Measurements from ENCODE around the gene TASOR2.

The TASOR2 gene, protein sequence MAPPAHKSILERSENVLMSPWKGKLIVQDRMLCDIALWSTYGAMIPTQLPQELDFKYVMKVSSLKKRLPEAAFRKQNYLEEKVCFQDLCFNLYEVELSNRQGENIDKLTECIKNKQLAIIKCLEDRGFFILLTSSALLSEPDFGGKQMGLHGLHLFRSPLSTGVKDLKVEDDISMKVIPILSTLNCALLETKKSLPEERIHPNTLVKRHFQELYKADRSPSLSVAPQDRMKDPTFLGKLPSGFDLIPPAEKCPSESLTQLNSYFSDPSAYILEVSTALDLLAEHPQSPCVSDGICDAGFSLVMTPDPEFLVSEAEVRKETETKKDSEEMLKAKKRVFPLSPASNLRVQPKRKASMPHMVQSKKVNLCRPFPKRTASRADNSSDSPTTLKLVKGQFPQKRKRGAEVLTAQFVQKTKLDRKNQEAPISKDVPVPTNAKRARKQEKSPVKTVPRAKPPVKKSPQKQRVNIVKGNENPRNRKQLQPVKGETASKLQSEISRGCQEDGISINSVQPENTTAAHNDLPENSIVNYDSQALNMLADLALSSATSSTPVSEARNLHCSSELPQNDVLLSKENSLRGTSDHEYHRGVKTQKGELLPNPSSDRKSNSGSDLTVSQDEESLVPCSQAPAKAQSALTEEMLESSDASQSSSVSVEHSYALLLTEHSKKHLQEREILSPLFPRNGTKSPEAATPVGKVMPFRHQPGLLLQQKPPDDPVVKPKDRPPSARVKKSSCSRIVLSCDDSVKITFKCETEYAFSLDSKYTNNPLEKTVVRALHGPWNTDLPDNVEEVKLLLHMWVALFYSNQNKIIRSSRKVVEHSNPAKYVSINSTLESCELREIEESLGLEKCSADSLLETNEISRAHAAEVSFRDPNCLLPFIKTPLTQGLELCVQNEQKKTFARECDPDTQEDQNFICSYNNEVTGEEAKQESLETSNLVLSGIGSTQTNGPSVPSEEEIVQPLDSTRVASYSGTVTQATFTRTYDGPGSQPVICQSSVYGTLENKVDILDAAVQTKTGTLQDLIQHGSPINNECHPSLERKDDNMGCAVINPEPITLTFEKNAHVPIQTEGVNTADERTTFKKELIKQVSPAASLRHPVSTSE (N-terminal part only)

DNA sequence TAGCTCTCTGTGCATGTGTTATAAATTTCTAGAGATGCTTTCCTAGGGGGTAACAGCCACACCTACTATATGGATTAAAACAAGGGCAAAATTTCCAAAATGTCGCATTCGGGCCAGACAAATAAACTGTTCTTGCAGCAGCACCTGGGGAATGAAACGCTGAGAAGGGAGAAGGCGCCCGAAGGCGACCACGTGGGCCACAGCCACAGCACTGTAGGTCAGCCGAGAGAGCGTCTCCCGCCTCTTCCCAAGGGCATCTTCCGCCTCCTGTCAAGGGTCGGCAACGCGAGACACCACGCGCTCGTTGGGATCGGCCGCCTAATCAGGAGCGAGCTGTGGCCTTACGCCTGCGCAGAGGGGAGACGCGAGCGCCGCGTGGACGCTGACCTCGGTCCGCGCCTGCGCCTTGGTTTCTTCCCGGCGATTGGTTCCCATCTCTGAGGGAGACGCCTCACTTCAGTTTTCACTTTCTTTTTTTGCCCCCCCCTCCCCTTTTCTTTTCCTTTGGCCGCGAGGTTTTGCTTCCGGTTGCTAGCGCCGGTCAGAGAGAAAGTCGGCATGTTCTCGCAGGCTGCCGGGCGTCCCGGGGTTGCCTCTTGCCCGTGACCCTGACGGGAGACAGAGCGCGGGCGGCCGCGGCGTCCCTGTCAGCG lies at the start of gene TASOR2:
Gene TASOR2 (plus strand): TSS at position 521 of the 653 bp plus-strand sequence. CDS start 35,805 bp downstream, outside the sequence.
- TF ChIP-seq, protein P1, sequence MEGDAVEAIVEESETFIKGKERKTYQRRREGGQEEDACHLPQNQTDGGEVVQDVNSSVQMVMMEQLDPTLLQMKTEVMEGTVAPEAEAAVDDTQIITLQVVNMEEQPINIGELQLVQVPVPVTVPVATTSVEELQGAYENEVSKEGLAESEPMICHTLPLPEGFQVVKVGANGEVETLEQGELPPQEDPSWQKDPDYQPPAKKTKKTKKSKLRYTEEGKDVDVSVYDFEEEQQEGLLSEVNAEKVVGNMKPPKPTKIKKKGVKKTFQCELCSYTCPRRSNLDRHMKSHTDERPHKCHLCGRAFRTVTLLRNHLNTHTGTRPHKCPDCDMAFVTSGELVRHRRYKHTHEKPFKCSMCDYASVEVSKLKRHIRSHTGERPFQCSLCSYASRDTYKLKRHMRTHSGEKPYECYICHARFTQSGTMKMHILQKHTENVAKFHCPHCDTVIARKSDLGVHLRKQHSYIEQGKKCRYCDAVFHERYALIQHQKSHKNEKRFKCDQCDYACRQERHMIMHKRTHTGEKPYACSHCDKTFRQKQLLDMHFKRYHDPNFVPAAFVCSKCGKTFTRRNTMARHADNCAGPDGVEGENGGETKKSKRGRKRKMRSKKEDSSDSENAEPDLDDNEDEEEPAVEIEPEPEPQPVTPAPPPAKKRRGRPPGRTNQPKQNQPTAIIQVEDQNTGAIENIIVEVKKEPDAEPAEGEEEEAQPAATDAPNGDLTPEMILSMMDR (IDR thresholded peaks at IDR 0.05; ENCODE audit: extremely low read depth, missing control alignments), result no peak
- DNase-seq (ENCODE audit: low spot score), result peak; percentile 96

DNA sequence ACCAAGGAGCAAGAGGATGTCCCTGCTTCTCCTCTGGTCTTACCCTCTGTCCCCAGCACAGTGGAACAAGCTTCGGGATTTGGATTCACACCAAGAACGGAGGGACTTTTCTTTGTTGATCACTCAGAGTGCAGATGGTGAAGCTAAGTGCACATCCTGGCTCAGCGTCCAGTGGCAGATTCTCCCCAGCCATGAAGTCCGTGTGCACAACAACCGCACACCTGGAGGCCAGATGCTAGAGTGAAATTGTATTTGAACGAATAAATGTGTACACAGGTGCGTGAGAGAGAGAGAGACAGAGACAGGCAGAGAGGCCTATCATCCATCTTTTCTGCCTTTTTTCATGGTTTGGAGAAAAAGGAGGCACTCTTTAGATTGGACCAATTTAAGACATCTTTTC lies 49.7 kb upstream of the TASOR2 start:
- TF ChIP-seq, protein P1 (IDR thresholded peaks at IDR 0.05; ENCODE audit: extremely low read depth, missing control alignments), result no peak
- DNase-seq (ENCODE audit: low spot score), result no peak

- no peak for DNase-seq (ENCODE audit: low spot score)
Measured at GRCh38 chr10:5638494-5638893, 46.1 kb upstream of the TASOR2 start.

DNA sequence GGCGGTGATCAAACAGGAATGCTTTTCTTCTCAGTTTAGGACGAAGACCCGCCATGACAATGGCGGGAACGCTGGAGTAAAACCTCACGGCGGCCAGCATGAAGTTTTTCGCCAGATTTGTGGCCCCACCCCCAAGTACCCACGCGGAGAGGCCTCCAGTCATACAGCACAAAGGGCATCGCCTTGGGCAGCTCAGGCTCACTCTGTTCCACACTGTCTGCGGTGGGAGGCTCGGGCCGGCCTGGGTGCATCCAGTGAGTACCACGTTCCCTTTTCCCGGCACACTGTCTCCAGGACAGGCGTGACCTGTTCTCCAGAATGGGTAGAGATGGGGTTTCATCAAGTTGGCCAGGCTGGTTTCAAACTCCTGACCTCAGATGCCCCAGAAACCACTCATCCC lies 45.6 kb upstream of the TASOR2 start:
- no peak for DNase-seq (ENCODE audit: low spot score)
- TF ChIP-seq, protein P1 (IDR thresholded peaks at IDR 0.05; ENCODE audit: extremely low read depth, missing control alignments), result no peak

More at GRCh38 chr10:5638494-5638893, 46.1 kb upstream of the TASOR2 start:
- TF ChIP-seq, protein P1 (IDR thresholded peaks at IDR 0.05; ENCODE audit: extremely low read depth, missing control alignments), result no peak

DNA sequence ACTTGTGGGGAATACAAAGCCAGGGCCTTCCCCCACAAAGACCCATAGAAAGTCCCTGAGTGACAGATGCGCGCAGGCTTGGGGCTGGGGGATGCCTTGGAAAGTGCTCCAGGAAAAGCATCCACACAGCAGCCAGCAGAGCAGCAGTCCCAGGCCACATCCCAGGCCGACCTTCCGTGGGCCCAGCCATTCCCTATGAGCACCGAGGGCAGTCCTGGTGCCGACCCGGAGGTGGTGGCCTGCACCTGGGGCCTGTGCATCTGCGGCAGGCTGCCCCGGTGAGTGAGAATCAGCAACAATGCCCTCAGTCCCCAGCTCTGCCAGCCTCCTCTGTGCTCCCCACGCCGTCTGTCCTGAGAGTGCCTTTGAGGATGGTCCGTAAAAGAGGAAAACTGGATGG lies 44.6 kb upstream of the TASOR2 start:
- no peak for DNase-seq (ENCODE audit: low spot score)
- TF ChIP-seq, protein P1 (IDR thresholded peaks at IDR 0.05; ENCODE audit: extremely low read depth, missing control alignments), result no peak

DNA sequence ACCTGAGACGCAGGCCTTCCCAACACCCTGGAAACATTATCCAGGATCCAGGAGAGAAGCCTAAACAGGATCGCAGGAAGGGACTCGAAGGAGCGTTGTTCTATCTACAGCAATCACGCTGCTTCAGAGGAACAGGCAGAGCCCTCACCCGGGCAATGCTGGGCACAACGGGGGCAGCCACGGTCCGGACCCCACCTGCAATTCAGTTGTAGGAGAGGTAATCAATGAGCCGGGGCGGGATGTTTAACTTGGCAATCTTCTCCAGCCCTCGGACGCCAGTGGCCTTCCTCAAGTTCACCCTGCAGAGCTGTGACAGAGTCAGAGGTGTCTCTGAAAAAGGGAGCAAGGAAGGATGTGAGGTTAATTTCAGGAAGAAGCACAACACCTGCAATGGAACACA lies 44.1 kb upstream of the TASOR2 start:
- no peak for DNase-seq (ENCODE audit: low spot score)
- TF ChIP-seq, protein P1 (IDR thresholded peaks at IDR 0.05; ENCODE audit: extremely low read depth, missing control alignments), result no peak

Measured in GM20000 (cell line).